Activated CD8-positive, alpha-beta memory T cell treated with anti-CD3 and anti-CD28 coated beads, Interleukin-2, amount 50 U/mL, for 4 hours (primary cell): ENCODE data around the gene PTGDR.

Experiments
- DNase-seq: peaks from one replicate; pipeline ENCODE4 v3.0.0-alpha.2; 2020

PTGDR gene

DNA sequence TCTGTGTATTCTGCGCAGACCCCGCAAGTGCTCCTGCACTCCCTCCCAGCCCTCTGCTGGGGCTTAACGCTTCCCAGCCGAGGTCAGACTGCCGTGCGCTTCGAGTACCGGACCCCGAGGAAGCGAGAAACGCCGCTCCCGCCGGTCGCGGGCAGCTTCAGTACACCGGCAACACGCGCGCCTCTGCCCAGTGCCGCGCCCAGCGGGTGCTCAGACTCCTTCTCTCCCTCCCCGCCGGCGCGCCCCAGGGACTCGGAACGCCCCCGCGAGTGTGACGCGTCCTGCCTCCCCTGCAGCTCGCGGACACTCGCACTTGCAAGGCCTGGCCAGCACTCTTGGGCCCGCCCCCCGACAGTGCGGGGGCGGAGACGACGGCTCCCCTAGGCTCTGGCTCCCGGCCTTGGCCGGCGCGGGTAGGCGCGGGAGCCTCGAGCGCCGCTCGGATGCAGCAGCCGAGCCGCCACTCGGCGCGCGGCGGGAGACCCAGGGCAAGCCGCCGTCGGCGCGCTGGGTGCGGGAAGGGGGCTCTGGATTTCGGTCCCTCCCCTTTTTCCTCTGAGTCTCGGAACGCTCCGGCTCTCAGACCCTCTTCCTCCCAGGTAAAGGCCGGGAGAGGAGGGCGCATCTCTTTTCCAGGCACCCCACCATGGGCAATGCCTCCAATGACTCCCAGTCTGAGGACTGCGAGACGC is 46.6 kb downstream of the PTGDR start, which contains the start of gene PTGER2:
Gene PTGER2, plus strand, starts transcription at position 410 of the 692 bp plus-strand sequence. Its CDS starts 237 bp downstream, at position 647.
- peak; percentile 85 for DNase-seq

- peak; percentile 42 for DNase-seq
Observed at GRCh38 chr14:52314595-52315354, 47.3 kb downstream of the PTGDR start.

DNA sequence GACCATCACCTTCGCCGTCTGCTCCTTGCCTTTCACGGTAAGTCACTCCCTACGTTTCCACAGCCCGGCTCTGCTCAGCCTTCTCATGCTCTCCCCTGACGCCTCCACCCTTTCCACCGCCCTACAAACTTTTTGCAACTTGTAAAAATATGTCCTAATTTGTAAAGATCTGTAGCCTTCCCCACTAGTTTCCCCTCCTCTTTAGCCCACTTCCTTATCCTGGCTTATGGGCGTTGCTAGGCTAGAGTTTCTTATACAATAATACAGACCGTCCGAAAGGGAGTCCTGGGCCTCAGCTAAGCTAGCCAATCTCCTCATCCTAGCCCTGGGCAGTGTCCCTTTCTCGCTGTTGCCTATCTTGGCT is 47.8 kb downstream of the PTGDR start:
- DNase-seq = peak; percentile 24

GRCh38 chr14:52318062-52318461 is 50.6 kb downstream of the PTGDR start:
- DNase-seq = no peak

- no peak for DNase-seq
Observed at GRCh38 chr14:52318826-52319645, 51.5 kb downstream of the PTGDR start.

GRCh38 chr14:52319919-52320318 is 52.4 kb downstream of the PTGDR start:
- no peak for DNase-seq

- DNase-seq = no peak
Observed at GRCh38 chr14:52325126-52325525, 57.6 kb downstream of the PTGDR start.

DNA sequence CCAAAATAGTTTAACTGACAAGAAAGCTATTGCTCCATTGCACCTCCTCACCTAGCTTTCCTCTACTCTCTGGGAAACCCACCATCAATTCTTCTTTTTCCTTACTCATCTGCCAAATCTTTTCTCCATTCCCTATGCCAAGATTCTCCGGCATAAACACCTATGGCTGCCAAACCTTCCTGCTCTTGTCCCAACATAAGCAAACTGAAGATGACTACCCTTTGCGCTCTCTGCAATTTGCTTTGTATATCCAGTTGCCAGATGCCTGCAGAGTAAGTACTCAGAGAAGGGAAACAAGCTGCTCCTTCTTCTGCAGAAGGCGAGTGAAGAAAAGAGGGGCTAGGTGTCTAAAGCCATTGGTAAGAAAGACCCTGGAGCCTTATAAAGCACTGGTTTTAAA is 58.1 kb downstream of the PTGDR start:
- DNase-seq = no peak
